ENCODE results near the gene INPP5E.
A peak's percentile ranks its signal among the peaks of the same experiment; 100 is the strongest.

- TF ChIP-seq ZBTB33 (IDR thresholded peaks at IDR 0.05) (no peak), GABPA (IDR thresholded peaks at IDR 0.05; ENCODE audit: low read depth) (no peak), DPF2 (IDR thresholded peaks at IDR 0.05) (peak; percentile 65), RBBP5 (conservative IDR thresholded peaks at IDR 0.05) (no peak), ZSCAN29 (IDR thresholded peaks at IDR 0.05) (no peak), CTCF (IDR thresholded peaks at IDR 0.05 in 2 of 3, conservative IDR thresholded peaks at IDR 0.05 in 1 of 3; ENCODE audit: control insufficient read depth in 2 of 3, extremely low read depth in 1 of 3, insufficient read depth in 1 of 3, low read depth in 3 of 3, low read length in 3 of 3) (no peak), POLR2AphosphoS5 (IDR thresholded peaks at IDR 0.05; ENCODE audit: low read length) (no peak; the same call in 1 of the 2 replicates), POLR2A (IDR thresholded peaks at IDR 0.05; ENCODE audit: low read depth, low read length) (peak; percentile 75), NR2F1 (conservative IDR thresholded peaks at IDR 0.05) (peak; percentile 54), TAF1 (IDR thresholded peaks at IDR 0.05; ENCODE audit: borderline replicate concordance, low read depth, low read length) (peak; percentile 13; the same call in 1 of the 2 replicates), SMC3 (IDR thresholded peaks at IDR 0.05; ENCODE audit: borderline replicate concordance, low read length) (no peak), PBX3 (IDR thresholded peaks at IDR 0.05; ENCODE audit: insufficient replicate concordance, low read depth, low read length) (no peak), SP1 (IDR thresholded peaks at IDR 0.05; ENCODE audit: low read depth, low read length) (peak; percentile 40), ELK1 (IDR thresholded peaks at IDR 0.05; ENCODE audit: low read depth, low read length) (peak; percentile 86)
These were observed 44.0 kb upstream of the INPP5E start for GRCh38 chr9:136483589-136484152.

All from GM12878 (cell line).